CD4-positive, alpha-beta T cell (primary cell): ENCODE data around the gene PVALEF. TPM values are rescaled to one million over a fixed set of nuclear protein-coding genes. Genes with fewer than 3 reads are reported as not detected.

Experiments
- ATAC-seq: fragments of 200-7000 bp; cut with Tn5 transposase; one replicate; pipeline ENCODE4 v1.10.0; 2022; ENCODE audit warnings: mild to moderate bottlenecking; ENCODE audit not compliant: poor library complexity
- CTCF ChIA-PET: fragments of 350-600 bp; sonication (Branson Sonifier 250); formaldehyde crosslinking; loops from one replicate; lab custom pipeline; 2021; ENCODE audit warnings: antibody characterized with exemption, inconsistent platforms; lab: Charles Lee
- POLR2A ChIA-PET: fragments of 350-600 bp; sonication (Branson Sonifier 250); formaldehyde crosslinking; loops from one replicate; lab custom pipeline; 2021; ENCODE audit warnings: antibody characterized with exemption, inconsistent platforms; lab: Charles Lee
- DNase-seq, 14 experiments: peaks; one replicate each; pipeline ENCODE4 v3.0.0-alpha.2; 2013 to 2020; ENCODE audit warnings: mixed read lengths in 2 of 14
- H3K27ac ChIP-seq, 2 donors: one replicate each; pipeline versions ENCODE4 v1.5.1 to v1.7.0; 2013; ENCODE audit warnings: low read length in 2 of 2, low read depth in 1 of 2, mild to moderate bottlenecking in 1 of 2
- H3K27me3 ChIP-seq, 2 experiments: 1 replicate in 1 of 2; 2 replicates in 1 of 2; pipeline versions ENCODE4 v1.6.1 to v1.7.0; 2013; ENCODE audit warnings: low read length in 2 of 2, control low read depth in 1 of 2, mild to moderate bottlenecking in 1 of 2, moderate library complexity in 1 of 2; ENCODE audit not compliant: insufficient read depth in 2 of 2, control insufficient read depth in 1 of 2
- H3K36me3 ChIP-seq: one replicate; pipeline ENCODE4 v1.6.1; 2013; ENCODE audit warnings: low read length, control low read depth; ENCODE audit not compliant: insufficient read depth
- H3K4me1 ChIP-seq: one replicate; pipeline ENCODE4 v1.6.1; 2013; ENCODE audit warnings: low read length, control low read depth; ENCODE audit not compliant: insufficient read depth
- H3K4me3 ChIP-seq: one replicate; pipeline ENCODE4 v1.5.1; 2013; ENCODE audit warnings: mild to moderate bottlenecking, low read length, moderate library complexity
- H3K9me3 ChIP-seq, 2 experiments: 1 replicate in 1 of 2; 2 replicates in 1 of 2; pipeline versions ENCODE4 v1.6.1 to v1.7.0; 2013; ENCODE audit warnings: low read length in 2 of 2, mild to moderate bottlenecking in 2 of 2, control low read depth in 1 of 2, moderate library complexity in 1 of 2; ENCODE audit not compliant: control insufficient read depth in 1 of 2, insufficient read depth in 1 of 2
- H3K27ac Mint-ChIP-seq: one replicate; pipeline ENCODE4 v1.8.0; 2020; ENCODE audit warnings: mixed read lengths
- H3K27me3 Mint-ChIP-seq: one replicate; pipeline ENCODE4 v1.8.0; 2021; ENCODE audit warnings: mixed read lengths
- H3K36me3 Mint-ChIP-seq: one replicate; pipeline ENCODE4 v1.8.0; 2021; ENCODE audit warnings: low read depth, mixed read lengths
- H3K4me1 Mint-ChIP-seq: one replicate; pipeline ENCODE4 v1.8.0; 2021; ENCODE audit warnings: low read depth, mixed read lengths
- H3K4me3 Mint-ChIP-seq: one replicate; pipeline ENCODE4 v1.8.0; 2020; ENCODE audit warnings: mild to moderate bottlenecking, mixed read lengths
- H3K9me3 Mint-ChIP-seq: one replicate; pipeline ENCODE4 v1.8.0; 2020; ENCODE audit warnings: mixed read lengths
- CTCF ChIP-seq: fragments of 200-600 bp; IDR thresholded peaks from one replicate; pipeline ENCODE4 v1.8.0; 2022; ENCODE audit warnings: antibody characterized with exemption, mild to moderate bottlenecking
- intact Hi-C, 2 experiments: fragments of 100-400 bp; cut with DNase I in 1 of 2; cut with micrococcal nuclease in 1 of 2; formaldehyde crosslinking; loops; one replicate each; pipeline versions ENCODE4 v1.15.1 to v1.9.0; 2023 to 2025; cut with DNase I, micrococcal nuclease
- total RNA-seq, 174 experiments: library from RNA in 2 of 174; stranded (reverse) in 2 of 174; gene quantifications; one replicate each; pipeline ENCODE4 v1.2.3 and lab custom pipeline; 2021 to 2026

Gene PVALEF
- total RNA-seq, 2 experiments from 2014 or later, result not detected

GRCh38 chr17:81187586-81188490, 22.5 kb downstream of the PVALEF start:
- TF ChIP-seq CTCF, result no peak
- H3K4me3 ChIP-seq, result no peak overlapping the region
- ChIA-PET POLR2A (no interaction called here), CTCF (no interaction called here)
- peaks cover 0 to 2% of the 10 kb centered on the region in 2 experiments for H3K27me3 ChIP-seq
- intact Hi-C loops, result no loop called here
- no peak for DNase-seq
- Mint-ChIP-seq H3K27me3 (no peaks in the 10 kb centered on the region), H3K9me3 (no peaks in the 10 kb centered on the region), H3K4me3 (no peak overlapping the region), H3K4me1 (no peaks in the 10 kb centered on the region), H3K27ac (no peak overlapping the region), H3K36me3 (peaks cover 4% of the 10 kb centered on the region)
- no peak overlapping the region for H3K27ac ChIP-seq
- no peaks in the 10 kb centered on the region for H3K4me1 ChIP-seq
- peaks cover 0 to 8% of the 10 kb centered on the region in 2 experiments for H3K9me3 ChIP-seq
- no peak for ATAC-seq
- H3K36me3 ChIP-seq, result no peaks in the 10 kb centered on the region

- H3K4me1 Mint-ChIP-seq, result no peaks in the 10 kb centered on the region
- no peaks in the 10 kb centered on the region for H3K27me3 Mint-ChIP-seq
- CTCF ChIA-PET, result no interaction called here
- no peak overlapping the region for H3K4me3 ChIP-seq
- ATAC-seq, result no peak
- no peak overlapping the region for H3K27ac ChIP-seq
- no peak for TF ChIP-seq CTCF
- intact Hi-C loops, result no loop called here
- POLR2A ChIA-PET, result no interaction called here
- H3K36me3 Mint-ChIP-seq, result peaks cover 4% of the 10 kb centered on the region
- no peaks in the 10 kb centered on the region for H3K9me3 Mint-ChIP-seq
- no peaks in the 10 kb centered on the region for H3K4me1 ChIP-seq
- no peak for DNase-seq
- no peaks in the 10 kb centered on the region for H3K36me3 ChIP-seq
- H3K27ac Mint-ChIP-seq, result no peak overlapping the region
- H3K4me3 Mint-ChIP-seq, result no peak overlapping the region
- H3K27me3 ChIP-seq, result no peaks in the 10 kb centered on the region
- peaks cover 0 to 6% of the 10 kb centered on the region in 2 experiments for H3K9me3 ChIP-seq
Measured at GRCh38 chr17:81188491-81188840, 23.2 kb downstream of the PVALEF start.

GRCh38 chr17:81189016-81189415, 23.7 kb downstream of the PVALEF start:
- Mint-ChIP-seq H3K27me3 (no peaks in the 10 kb centered on the region), H3K36me3 (peaks cover 4% of the 10 kb centered on the region), H3K27ac (no peak overlapping the region), H3K9me3 (no peaks in the 10 kb centered on the region), H3K4me1 (no peaks in the 10 kb centered on the region), H3K4me3 (no peak overlapping the region)
- Histone ChIP-seq H3K4me1 (no peaks in the 10 kb centered on the region), H3K9me3 (peaks cover 0 to 1% of the 10 kb centered on the region in 2 experiments), H3K27ac (no peak overlapping the region), H3K36me3 (no peaks in the 10 kb centered on the region), H3K4me3 (no peak overlapping the region), H3K27me3 (no peaks in the 10 kb centered on the region)
- no peak for TF ChIP-seq CTCF
- intact Hi-C loops, result no loop called here
- ATAC-seq (no peak), DNase-seq (no peak)
- ChIA-PET POLR2A (no interaction called here), CTCF (no interaction called here)
